ENCODE results near the gene TXLNB.
"Not testable (repeated sequence)": the region's sequence is repeated elsewhere in the genome, so short reads cannot be mapped to it uniquely, and the experiment has no call there.

Gene TXLNB

DNA sequence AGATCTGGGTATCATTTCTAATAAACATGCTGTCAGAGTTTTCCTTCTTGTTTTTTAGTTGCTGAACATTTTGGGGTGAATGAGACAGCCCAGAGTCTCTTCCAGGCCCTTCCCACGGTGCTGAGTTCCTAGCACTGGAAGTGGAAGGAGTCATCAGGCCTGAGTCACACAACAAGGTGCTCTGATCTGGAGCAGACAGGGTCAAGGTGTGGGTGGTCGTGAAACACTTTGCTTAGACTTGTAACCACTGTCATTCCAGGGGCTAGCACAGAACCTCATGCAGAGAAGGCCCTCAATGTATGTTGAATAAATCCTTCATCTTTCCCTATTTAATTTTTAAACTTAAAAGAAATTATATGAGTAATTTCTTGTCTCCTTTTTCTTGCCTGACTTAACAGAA is 60.6 kb downstream of the TXLNB start:
- no peak for FAIRE-seq

DNA sequence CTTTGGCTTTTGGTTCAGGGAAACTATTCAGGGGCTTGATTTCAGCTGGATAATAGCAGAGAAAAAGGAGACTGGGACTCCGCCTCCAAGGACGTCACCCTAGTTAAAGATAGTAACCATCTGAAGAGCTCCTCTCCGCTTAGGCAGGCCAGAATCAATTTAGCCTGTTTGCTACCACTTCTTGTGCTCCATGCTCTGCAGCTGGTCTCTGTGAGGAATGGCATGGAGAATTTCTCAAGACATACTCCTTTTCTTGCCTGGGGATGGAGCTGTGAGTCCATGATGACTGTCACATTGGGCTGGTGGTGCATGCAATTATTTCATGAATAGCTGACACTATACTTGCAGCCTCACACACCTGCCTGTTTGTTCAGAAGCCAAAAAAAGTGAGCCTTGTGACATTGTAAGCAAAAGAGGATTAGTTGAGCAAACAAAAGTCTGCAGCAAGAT is 61.4 kb downstream of the TXLNB start:
- no peak for FAIRE-seq

DNA sequence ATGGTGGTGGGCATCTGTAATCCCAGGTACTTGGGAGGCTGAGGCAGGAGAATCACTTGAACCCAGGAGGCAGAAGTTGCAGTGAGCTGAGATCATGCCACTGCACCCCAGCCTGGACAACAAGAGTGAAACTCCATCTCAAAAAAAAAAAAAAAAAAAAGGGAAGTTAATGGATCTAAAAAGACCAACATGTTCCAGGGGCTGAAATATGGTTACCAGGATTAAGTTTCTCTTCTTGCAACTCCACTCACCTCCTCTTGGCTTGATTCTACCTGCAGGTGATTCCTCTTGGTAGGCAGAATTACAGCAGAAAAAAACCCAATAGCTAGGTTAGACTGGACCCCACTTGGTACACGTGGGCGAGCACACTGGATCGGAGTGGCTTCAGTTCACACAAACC is 63.4 kb downstream of the TXLNB start:
- not testable (repeated sequence) for FAIRE-seq

DNA sequence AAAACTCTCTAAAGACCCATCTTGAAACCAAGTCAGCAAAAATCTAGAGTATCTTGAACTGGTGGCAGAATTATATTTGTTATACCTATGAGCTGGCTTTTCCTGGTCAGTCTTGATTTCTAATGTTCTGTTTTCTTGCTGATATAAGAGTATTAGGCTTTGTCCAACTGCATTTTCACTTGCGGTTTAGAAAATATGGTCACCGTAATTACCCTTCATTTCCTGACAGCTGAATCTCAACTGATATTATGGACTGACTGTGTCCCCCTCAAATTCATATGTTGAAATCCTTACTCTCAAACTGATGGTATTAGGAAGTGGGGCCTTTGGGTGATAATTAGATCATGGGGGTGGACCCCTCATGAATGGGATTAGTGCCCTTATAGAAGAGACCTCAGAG is 72.1 kb downstream of the TXLNB start:
- FAIRE-seq: no peak

- FAIRE-seq: no peak
These were observed 72.5 kb downstream of the TXLNB start for GRCh38 chr6:139219271-139219729.

DNA sequence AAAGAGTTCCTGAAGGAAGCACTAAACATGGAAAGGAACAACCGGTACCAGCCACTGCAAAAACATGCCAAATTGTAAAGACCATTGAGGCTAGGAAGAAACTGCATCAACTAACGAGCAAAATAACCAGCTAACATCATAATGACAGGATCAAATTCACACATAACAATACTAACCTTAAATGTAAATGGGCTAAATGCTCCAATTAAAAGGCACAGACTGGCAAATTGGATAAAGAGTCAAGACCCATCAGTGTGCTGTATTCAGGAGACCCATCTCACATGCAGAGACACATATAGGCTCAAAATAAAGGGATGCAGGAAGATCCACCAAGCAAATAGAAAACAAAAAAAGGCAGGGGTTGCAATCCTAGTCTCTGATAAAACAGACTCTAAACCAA is 79.3 kb downstream of the TXLNB start:
- FAIRE-seq: not testable (repeated sequence)

- FAIRE-seq: not testable (repeated sequence)
These were observed 81.0 kb downstream of the TXLNB start for GRCh38 chr6:139210766-139211165.

- no peak for FAIRE-seq
These were observed 86.0 kb downstream of the TXLNB start for GRCh38 chr6:139205843-139206242.

DNA sequence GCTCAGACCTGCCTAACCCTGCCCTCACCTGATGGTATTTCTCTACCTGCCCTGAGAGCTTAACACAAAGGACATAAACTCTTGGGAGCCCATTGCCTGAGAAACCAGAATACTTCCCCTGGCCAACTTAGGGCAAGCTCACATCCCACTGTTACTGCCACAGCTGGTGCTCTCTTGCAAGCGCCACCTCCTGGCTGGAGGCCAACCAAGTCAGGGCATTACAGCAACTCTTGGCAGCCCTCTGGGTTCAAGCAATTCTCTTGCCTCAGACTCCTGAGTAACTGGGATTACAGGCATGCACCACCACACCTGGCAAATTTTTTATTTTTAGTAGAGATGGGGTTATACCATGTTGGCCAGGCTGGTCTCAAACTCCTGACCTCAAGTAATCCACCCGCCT is 86.8 kb downstream of the TXLNB start:
- FAIRE-seq: no peak

- no peak for FAIRE-seq
These were observed 90.4 kb downstream of the TXLNB start for GRCh38 chr6:139201378-139201777.

DNA sequence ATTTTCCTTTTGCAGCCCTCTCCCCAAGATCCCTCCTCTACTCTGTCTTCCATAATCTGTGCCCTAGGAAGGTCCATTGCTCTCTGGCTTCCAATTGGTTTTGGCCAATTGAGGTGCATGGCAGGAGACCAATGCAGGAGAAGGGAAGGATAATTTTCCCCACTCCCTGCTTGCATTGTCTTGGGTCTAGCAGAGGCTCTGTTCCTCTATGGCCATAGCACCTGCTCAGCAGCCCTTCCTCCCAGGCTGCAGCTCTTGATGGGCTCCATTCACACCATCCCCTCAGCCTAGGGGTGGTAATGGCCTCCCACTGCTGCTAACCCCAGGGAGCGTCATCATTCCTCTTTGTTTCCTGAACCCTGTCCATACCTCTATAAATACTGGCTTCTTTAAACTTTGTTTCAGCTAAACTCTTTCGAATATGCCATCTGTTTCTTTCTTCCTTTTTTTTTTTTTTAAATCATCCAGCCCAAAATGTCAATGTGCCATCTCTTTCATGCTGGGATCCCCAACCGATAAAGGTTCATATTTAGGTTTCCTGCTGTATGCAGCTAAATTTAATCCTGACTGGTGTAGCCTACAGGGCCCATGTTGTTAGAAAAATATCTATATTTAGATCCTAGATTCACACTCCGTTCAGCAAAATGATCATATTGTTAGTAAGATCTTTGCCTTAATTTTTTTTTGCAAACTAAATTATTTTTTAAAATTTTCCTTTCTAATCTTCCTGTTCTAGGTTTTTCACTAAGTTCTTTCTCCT is 93.1 kb downstream of the TXLNB start:
- no peak for FAIRE-seq

- no peak for FAIRE-seq
These were observed 97.1 kb downstream of the TXLNB start for GRCh38 chr6:139194740-139195139.
